Epithelial cell of esophagus (primary cell): ENCODE data around the gene ALK.
"Not testable (repeated sequence)": the region's sequence is repeated elsewhere in the genome, so short reads cannot be mapped to it uniquely, and the experiment has no call there.

ENCODE experiments used
- DNase-seq: peaks from one replicate; pipeline ENCODE4 v3.0.0; 2010; ENCODE audit warnings: low read depth
- H3K4me3 ChIP-seq: 2 replicates; pipeline ENCODE4 v1.5.1; 2011; ENCODE audit warnings: mild to moderate bottlenecking, low read length, control low read depth
- TF ChIP-seq, protein P1 (sequence below): IDR thresholded peaks from 2 replicates; pipeline ENCODE4 v1.5.1; 2011; ENCODE audit warnings: low read depth, mild to moderate bottlenecking, low read length, control low read depth, inconsistent platforms; ENCODE audit not compliant: insufficient read depth; ENCODE audit errors: missing control alignments

ALK gene

DNA sequence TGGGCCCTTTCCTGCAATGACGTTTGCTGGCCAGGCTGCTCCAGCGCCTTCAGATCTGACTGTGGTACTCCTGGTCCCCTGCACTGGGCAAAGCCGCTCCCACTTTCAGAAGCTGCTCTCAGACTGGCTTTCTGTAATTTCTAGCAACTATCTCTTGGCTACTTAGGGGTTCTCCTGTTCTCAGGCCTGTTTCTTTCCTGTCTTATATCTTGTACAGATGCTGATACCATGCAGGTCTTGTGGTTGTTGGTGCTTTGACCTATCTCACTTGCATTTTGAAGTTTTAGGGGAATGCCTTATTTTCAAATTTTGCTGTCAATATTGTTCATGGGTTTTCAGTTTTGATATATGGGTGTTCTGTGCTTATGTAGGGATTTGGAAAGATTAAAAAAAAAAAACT is 660.4 kb downstream of the ALK start:
- TF ChIP-seq, protein P1, sequence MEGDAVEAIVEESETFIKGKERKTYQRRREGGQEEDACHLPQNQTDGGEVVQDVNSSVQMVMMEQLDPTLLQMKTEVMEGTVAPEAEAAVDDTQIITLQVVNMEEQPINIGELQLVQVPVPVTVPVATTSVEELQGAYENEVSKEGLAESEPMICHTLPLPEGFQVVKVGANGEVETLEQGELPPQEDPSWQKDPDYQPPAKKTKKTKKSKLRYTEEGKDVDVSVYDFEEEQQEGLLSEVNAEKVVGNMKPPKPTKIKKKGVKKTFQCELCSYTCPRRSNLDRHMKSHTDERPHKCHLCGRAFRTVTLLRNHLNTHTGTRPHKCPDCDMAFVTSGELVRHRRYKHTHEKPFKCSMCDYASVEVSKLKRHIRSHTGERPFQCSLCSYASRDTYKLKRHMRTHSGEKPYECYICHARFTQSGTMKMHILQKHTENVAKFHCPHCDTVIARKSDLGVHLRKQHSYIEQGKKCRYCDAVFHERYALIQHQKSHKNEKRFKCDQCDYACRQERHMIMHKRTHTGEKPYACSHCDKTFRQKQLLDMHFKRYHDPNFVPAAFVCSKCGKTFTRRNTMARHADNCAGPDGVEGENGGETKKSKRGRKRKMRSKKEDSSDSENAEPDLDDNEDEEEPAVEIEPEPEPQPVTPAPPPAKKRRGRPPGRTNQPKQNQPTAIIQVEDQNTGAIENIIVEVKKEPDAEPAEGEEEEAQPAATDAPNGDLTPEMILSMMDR = no peak
- H3K4me3 ChIP-seq = no peak overlapping the region
- DNase-seq = no peak

DNA sequence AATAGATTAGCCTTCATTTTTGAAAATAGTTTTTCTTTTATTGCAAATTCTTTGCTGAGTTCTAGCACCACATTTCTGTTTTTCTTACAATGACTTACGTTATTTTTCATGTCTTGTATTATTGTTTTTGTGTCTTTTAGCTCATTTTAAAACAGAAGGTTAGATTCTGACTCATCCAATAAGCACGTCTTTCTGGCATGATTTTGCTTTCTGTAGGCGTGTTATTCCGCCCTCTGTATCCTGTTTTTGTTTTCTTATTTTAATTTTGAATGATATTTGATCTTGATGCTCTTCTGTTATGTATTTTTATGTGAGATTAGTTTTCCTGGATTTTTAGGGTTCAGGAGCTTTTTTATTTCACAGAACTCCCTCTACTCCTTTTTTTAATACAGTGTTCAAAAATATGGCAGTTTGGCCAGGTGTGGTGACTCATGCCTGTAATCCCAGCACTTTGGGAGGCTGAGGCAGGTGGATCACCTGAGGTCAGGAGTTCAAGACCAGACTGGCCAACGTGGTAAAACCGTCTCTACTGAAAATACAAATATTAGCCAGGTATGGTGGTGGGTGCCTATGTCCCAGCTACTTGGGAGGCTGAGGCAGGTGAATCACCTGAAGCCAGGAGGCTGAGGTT is 661.1 kb downstream of the ALK start:
- DNase-seq = peak; percentile 45
- H3K4me3 ChIP-seq = no peak overlapping the region
- TF ChIP-seq, protein P1 = no peak

- H3K4me3 ChIP-seq = no peak overlapping the region
- DNase-seq = no peak
- TF ChIP-seq, protein P1 = no peak
Measured at GRCh38 chr2:29259221-29259620, 662.2 kb downstream of the ALK start.

DNA sequence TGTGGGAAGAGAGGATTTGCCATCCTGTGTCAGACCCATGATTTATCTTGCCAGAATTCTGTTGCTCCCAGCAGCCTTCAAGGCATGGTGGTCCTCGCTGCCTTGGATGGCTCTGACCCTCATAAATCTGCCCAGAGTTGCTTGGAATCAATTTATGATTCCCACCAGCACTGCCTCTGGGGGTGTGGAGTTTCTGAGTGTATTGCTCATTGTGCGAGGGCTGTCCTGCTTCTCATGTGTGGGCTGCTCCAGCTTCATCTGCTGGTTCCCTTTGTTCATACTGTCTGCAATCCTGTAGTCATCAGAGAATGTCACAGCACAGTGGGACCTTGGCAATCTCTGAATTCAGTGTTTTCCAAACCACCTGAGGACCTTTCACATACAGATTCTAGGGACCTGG is 666.4 kb downstream of the ALK start:
- TF ChIP-seq, protein P1 = no peak
- no peak for DNase-seq
- no peak overlapping the region for H3K4me3 ChIP-seq

- not testable (repeated sequence) for H3K4me3 ChIP-seq, DNase-seq
Measured at GRCh38 chr2:29253495-29254275, 667.7 kb downstream of the ALK start.

GRCh38 chr2:29253026-29253425 is 668.4 kb downstream of the ALK start:
- H3K4me3 ChIP-seq = no peak overlapping the region
- no peak for DNase-seq
- TF ChIP-seq, protein P1 = no peak

GRCh38 chr2:29251406-29251805 is 670.0 kb downstream of the ALK start:
- no peak overlapping the region for H3K4me3 ChIP-seq
- DNase-seq = no peak
- TF ChIP-seq, protein P1 = no peak
